ENCODE measurements around the gene MYO1F. TPM values are rescaled to one million over a fixed set of nuclear protein-coding genes. Genes with fewer than 3 reads are reported as not detected.

MYO1F gene
- total and polyA plus RNA-seq, 2 of the 13 experiments (the other 11 are each of a cell fraction or from before 2014, with no cell fraction given): 0.09 to 0.13 TPM

DNA sequence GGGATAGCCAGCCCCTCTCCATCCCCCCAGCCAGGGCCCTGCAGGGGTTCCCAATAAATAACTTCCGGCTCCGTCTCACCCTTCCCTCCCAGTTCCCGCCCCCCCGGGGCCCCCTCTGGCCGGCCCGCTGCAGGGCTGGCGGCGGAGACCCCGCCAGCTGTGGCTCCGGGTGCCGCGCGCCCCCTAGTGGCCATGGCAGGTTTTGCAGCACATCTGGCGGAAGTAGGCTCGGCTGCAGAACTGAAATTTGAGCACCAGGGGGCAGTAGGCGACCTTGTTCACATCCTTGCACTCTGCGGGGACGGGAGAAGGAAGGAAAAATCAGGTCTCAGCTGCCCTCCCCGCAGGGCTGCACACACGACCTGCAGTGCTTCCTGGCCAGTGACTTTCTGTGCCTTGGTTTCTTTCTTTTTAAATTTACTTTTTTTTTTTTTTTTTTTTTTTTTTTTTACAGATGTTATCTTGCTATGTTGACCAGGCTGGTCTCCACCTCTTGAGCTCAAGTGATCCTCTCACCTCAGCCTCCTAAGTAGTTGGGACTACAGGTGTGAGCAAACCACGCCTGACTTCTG, 3.6 kb upstream of the MYO1F start (continued):
- TF ChIP-seq, protein P1, sequence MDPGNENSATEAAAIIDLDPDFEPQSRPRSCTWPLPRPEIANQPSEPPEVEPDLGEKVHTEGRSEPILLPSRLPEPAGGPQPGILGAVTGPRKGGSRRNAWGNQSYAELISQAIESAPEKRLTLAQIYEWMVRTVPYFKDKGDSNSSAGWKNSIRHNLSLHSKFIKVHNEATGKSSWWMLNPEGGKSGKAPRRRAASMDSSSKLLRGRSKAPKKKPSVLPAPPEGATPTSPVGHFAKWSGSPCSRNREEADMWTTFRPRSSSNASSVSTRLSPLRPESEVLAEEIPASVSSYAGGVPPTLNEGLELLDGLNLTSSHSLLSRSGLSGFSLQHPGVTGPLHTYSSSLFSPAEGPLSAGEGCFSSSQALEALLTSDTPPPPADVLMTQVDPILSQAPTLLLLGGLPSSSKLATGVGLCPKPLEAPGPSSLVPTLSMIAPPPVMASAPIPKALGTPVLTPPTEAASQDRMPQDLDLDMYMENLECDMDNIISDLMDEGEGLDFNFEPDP (CRISPR knock-in tag; conservative IDR thresholded peaks at IDR 0.05): no peak
- TF ChIP-seq MTF1 (CRISPR knock-in tag; IDR thresholded peaks at IDR 0.05) (no peak), ZNF251 (CRISPR knock-in tag; IDR thresholded peaks at IDR 0.05) (no peak), FOXK1 (CRISPR knock-in tag; IDR thresholded peaks at IDR 0.05; ENCODE audit: borderline replicate concordance, low read depth) (0 out of 2 replicates have a peak, but pooled peaks have one; percentile 35), ISL2 (CRISPR knock-in tag; IDR thresholded peaks at IDR 0.05) (no peak), NR3C1 (CRISPR knock-in tag; IDR thresholded peaks at IDR 0.05) (no peak), SETDB1 (CRISPR knock-in tag; IDR thresholded peaks at IDR 0.05; ENCODE audit: borderline replicate concordance) (no peak), FOXK2 (IDR thresholded peaks at IDR 0.05) (no peak), ERF (CRISPR knock-in tag; IDR thresholded peaks at IDR 0.05) (0 out of 2 replicates have a peak, but pooled peaks have one; percentile 31), EHMT2 (IDR thresholded peaks at IDR 0.05; ENCODE audit: borderline replicate concordance, low read depth, low read length) (no peak), GTF2F1 (IDR thresholded peaks at IDR 0.05; ENCODE audit: low read length) (no peak), TAF15 (IDR thresholded peaks at IDR 0.05; ENCODE audit: low read depth, low read length, poor library complexity, severe bottlenecking) (no peak), SIN3A (IDR thresholded peaks at IDR 0.05; ENCODE audit: borderline replicate concordance, low read depth, low read length) (no peak), DNMT1 (CRISPR knock-in tag; IDR thresholded peaks at IDR 0.05) (no peak), ZNF644 (CRISPR knock-in tag; IDR thresholded peaks at IDR 0.05; ENCODE audit: low read depth) (no peak), KAT8 (CRISPR knock-in tag; IDR thresholded peaks at IDR 0.05) (peak; percentile 56; the same call in 1 of the 2 replicates), ZNF878 (CRISPR knock-in tag; IDR thresholded peaks at IDR 0.05) (no peak), RARA (CRISPR knock-in tag; IDR thresholded peaks at IDR 0.05) (no peak), PAF1 (CRISPR knock-in tag; IDR thresholded peaks at IDR 0.05) (no peak)
- TF ChIP-seq, protein P2, sequence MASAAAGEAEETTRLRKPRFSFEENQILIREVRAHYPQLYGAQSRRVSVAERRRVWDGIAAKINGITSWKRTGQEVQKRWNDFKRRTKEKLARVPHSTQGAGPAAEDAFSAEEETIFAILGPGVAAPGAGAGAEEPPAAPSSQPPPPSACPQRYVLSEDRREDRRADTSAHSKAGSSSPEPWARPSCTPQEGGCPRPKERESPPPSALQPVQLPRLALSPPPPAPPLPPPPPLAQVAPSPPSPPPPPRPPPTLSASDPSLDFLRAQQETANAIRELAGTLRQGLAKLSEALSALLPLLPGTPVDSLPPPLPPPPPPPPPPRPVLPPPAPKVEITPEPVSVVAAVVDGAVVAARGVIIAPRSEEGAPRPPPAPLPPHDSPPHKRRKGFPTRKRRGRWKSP (CRISPR knock-in tag; IDR thresholded peaks at IDR 0.05): no peak
- TF ChIP-seq, protein P3, sequence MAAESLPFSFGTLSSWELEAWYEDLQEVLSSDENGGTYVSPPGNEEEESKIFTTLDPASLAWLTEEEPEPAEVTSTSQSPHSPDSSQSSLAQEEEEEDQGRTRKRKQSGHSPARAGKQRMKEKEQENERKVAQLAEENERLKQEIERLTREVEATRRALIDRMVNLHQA (CRISPR knock-in tag; IDR thresholded peaks at IDR 0.05): no peak
- TF ChIP-seq, protein P4, sequence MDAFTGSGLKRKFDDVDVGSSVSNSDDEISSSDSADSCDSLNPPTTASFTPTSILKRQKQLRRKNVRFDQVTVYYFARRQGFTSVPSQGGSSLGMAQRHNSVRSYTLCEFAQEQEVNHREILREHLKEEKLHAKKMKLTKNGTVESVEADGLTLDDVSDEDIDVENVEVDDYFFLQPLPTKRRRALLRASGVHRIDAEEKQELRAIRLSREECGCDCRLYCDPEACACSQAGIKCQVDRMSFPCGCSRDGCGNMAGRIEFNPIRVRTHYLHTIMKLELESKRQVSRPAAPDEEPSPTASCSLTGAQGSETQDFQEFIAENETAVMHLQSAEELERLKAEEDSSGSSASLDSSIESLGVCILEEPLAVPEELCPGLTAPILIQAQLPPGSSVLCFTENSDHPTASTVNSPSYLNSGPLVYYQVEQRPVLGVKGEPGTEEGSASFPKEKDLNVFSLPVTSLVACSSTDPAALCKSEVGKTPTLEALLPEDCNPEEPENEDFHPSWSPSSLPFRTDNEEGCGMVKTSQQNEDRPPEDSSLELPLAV (CRISPR knock-in tag; conservative IDR thresholded peaks at IDR 0.05; ENCODE audit: low read depth): no peak
- TF ChIP-seq, protein P5, sequence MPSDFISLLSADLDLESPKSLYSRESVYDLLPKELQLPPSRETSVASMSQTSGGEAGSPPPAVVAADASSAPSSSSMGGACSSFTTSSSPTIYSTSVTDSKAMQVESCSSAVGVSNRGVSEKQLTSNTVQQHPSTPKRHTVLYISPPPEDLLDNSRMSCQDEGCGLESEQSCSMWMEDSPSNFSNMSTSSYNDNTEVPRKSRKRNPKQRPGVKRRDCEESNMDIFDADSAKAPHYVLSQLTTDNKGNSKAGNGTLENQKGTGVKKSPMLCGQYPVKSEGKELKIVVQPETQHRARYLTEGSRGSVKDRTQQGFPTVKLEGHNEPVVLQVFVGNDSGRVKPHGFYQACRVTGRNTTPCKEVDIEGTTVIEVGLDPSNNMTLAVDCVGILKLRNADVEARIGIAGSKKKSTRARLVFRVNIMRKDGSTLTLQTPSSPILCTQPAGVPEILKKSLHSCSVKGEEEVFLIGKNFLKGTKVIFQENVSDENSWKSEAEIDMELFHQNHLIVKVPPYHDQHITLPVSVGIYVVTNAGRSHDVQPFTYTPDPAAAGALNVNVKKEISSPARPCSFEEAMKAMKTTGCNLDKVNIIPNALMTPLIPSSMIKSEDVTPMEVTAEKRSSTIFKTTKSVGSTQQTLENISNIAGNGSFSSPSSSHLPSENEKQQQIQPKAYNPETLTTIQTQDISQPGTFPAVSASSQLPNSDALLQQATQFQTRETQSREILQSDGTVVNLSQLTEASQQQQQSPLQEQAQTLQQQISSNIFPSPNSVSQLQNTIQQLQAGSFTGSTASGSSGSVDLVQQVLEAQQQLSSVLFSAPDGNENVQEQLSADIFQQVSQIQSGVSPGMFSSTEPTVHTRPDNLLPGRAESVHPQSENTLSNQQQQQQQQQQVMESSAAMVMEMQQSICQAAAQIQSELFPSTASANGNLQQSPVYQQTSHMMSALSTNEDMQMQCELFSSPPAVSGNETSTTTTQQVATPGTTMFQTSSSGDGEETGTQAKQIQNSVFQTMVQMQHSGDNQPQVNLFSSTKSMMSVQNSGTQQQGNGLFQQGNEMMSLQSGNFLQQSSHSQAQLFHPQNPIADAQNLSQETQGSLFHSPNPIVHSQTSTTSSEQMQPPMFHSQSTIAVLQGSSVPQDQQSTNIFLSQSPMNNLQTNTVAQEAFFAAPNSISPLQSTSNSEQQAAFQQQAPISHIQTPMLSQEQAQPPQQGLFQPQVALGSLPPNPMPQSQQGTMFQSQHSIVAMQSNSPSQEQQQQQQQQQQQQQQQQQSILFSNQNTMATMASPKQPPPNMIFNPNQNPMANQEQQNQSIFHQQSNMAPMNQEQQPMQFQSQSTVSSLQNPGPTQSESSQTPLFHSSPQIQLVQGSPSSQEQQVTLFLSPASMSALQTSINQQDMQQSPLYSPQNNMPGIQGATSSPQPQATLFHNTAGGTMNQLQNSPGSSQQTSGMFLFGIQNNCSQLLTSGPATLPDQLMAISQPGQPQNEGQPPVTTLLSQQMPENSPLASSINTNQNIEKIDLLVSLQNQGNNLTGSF (CRISPR knock-in tag; IDR thresholded peaks at IDR 0.05): no peak

Data from HepG2 (cell line).